ENCODE measurements around the gene PSME3.
A peak's percentile ranks its signal among the peaks of the same experiment; 100 is the strongest.
"Not testable (repeated sequence)": the region's sequence is repeated elsewhere in the genome, so short reads cannot be mapped to it uniquely, and the experiment has no call there.

PSME3 gene

GRCh38 chr17:42878123-42878880, 45.1 kb downstream of the PSME3 start:
- peak; percentile 75 for DNase-seq (ENCODE audit: low spot score)

- no peak for DNase-seq (ENCODE audit: low spot score)
Observed at GRCh38 chr17:42878924-42879595, 45.9 kb downstream of the PSME3 start.

- no peak for DNase-seq (ENCODE audit: low spot score)
Observed at GRCh38 chr17:42879596-42879985, 46.4 kb downstream of the PSME3 start.

- no peak for DNase-seq (ENCODE audit: low spot score)
Observed at GRCh38 chr17:42880776-42881310, 47.6 kb downstream of the PSME3 start.

- DNase-seq (ENCODE audit: low spot score), result not testable (repeated sequence)
Observed at GRCh38 chr17:42881706-42882105, 48.5 kb downstream of the PSME3 start.

- DNase-seq (ENCODE audit: low spot score), result no peak
Observed at GRCh38 chr17:42882166-42882565, 49.0 kb downstream of the PSME3 start.

- no peak for DNase-seq (ENCODE audit: low spot score)
Observed at GRCh38 chr17:42883802-42884558, 50.8 kb downstream of the PSME3 start.

GRCh38 chr17:42885806-42886205, 52.6 kb downstream of the PSME3 start:
- not testable (repeated sequence) for DNase-seq (ENCODE audit: low spot score)

GRCh38 chr17:42886283-42887176, 53.3 kb downstream of the PSME3 start:
- DNase-seq (ENCODE audit: low spot score), result no peak

DNA sequence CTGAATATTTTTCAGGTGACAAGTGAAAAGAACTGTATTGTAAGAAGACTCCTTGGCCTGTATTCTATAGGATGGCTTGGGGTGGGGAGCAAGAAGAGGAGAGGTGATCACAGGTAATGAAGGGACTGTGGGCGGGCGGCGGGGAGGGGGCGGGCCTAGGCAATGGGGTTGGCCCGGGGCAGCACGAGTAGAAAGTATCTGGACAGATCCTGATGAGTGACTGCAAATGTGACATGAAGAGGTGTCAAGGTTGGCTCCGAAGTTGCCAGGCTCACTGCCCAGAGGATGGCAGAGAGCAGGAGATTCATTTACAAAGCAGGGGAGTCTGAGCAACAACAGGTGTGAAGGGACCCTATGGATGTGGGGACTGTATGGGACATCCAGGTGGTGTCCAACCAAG, 56.6 kb downstream of the PSME3 start:
- DNase-seq (ENCODE audit: low spot score), result no peak

DNA sequence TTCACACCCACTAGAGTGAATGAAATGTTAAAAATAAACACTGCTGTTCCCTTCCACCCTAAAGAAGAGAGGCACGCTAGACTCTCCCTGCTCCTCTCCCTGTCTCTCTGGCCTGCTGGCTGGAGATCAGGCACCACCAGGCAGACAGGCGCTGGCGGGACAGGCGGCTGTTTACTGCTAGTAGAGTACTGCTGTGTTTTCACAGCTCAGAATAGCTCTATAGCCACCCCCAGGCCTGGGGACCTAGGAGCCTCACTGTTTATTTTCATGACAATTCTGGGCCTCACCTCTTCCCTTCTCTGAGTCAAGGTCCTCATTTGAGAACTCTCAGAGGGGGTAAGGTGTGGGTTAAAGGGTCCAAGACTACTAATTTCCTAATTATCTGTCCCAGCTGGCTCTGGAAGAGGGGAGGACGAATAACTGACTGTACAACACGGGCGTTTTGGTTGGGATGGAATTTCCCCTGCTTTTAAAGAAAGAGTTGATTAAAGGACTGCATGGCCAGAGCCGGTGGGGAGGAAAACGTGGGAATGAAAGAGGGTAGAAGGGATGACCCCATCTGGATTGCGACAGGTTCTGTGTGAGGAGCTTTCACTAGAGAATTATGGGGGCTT, 58.4 kb downstream of the PSME3 start:
- DNase-seq (ENCODE audit: low spot score), result peak; percentile 58

DNA sequence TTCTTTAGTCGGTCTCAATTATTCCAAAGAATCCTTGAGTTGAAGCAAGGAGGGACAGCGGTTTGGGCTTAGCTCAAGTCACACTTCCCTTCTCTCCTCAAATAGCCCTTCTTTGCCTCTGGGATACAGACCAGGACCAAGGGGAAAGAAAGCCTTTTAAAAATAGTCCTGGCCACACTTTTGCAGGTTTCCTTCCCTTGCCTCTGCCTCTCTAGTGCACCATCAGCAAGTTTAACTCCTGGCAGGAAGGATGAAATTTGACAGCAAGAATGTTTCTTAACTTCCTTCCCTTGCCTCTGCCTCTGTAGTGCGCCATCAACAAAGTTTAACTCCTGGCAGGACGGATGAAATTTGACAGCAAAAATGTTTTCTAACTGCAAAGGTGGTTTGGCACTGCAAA, 60.2 kb downstream of the PSME3 start:
- no peak for DNase-seq (ENCODE audit: low spot score)
